Stimulated activated naive CD8-positive, alpha-beta T cell treated with anti-CD3 and anti-CD28 coated beads, Interleukin-15, Interleukin-2, amounts not matched to agents 100 ng/mL and 50 ng/mL, for 24 hours (primary cell): ENCODE measurements around the gene TBPL1.

ENCODE experiments used
- H3K27ac Mint-ChIP-seq: one replicate; pipeline ENCODE4 v1.8.0; 2021; ENCODE audit warnings: mild to moderate bottlenecking, mixed read lengths
- H3K27me3 Mint-ChIP-seq: one replicate; pipeline ENCODE4 v1.8.0; 2021; ENCODE audit warnings: mixed read lengths
- H3K36me3 Mint-ChIP-seq: one replicate; pipeline ENCODE4 v1.8.0; 2021; ENCODE audit warnings: low read depth, mixed read lengths
- H3K4me1 Mint-ChIP-seq: one replicate; pipeline ENCODE4 v1.8.0; 2021; ENCODE audit warnings: low read depth, mixed read lengths
- H3K4me3 Mint-ChIP-seq: one replicate; pipeline ENCODE4 v1.8.0; 2021; ENCODE audit warnings: mild to moderate bottlenecking, mixed read lengths
- H3K9me3 Mint-ChIP-seq: one replicate; pipeline ENCODE4 v1.8.0; 2021; ENCODE audit warnings: mixed read lengths

The TBPL1 gene

DNA sequence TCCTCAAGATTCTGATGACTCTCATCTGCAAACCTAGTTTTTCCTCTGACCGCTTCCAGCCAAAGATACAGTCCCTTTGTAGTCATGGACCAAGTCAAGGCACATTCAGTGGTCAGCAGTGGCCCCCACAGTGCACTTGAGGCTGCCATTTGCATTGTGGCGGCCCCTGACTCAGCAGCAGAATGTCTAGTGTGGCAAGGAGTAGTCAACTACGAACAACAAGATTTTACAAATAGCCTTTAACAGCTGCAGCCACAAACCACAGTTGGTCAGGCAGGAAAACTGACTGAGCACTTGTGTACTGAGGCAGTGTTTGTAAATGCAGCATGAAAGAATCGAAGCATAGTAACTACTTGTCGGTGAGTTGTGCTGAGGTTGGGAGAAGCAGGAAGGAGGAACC lies 49.8 kb downstream of the TBPL1 start:
- Mint-ChIP-seq H3K4me1 (no peaks in the 10 kb centered on the region), H3K4me3 (no peak overlapping the region), H3K9me3 (no peaks in the 10 kb centered on the region), H3K27me3 (peaks cover 19% of the 10 kb centered on the region), H3K36me3 (no peaks in the 10 kb centered on the region), H3K27ac (no peak overlapping the region)

DNA sequence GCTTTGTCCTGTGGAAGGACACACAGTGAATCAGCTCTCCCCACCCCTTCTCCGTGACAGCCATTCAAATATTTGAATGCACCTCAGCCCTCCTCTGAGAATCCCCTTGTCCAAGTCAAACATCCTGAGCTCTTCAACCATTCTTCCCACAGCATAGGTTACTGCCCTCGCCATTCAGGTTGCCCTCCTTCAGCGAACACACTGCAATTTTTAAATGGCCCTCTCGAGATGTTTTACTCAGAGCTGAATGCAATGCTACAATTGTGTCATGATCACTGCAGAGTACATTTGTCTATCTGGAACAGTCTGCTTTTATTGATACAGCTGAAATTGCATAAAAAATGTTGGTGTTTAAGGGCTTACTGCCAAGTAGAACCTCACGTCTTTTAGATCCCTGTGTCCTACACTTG lies 50.5 kb downstream of the TBPL1 start:
- Mint-ChIP-seq H3K4me3 (no peak overlapping the region), H3K4me1 (no peaks in the 10 kb centered on the region), H3K36me3 (no peaks in the 10 kb centered on the region), H3K9me3 (no peaks in the 10 kb centered on the region), H3K27me3 (peaks cover 19% of the 10 kb centered on the region), H3K27ac (no peak overlapping the region)

DNA sequence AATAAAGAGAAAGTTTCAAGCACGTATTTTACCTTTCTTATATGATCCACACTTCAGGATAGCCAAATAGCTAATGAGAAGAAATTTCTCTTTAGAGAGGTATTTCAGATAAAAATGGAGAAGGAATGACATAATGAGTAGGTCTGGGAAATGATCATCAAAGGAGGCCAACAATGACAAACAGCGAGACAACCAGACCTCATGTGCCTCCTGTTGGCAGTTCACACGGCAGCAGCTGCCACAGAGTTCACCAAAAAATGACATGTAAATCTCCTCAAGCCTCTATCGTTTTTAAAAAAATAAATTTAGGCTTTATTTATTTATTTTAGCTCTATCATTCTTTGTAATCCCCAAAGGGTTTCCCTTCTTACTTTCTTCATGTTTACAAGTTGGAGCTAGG lies 51.7 kb downstream of the TBPL1 start:
- no peak overlapping the region for H3K4me3 Mint-ChIP-seq
- H3K27me3 Mint-ChIP-seq: peaks cover 19% of the 10 kb centered on the region
- H3K36me3 Mint-ChIP-seq: no peaks in the 10 kb centered on the region
- no peak overlapping the region for H3K27ac Mint-ChIP-seq
- peaks cover under 1% of the 10 kb centered on the region for H3K4me1 Mint-ChIP-seq
- no peaks in the 10 kb centered on the region for H3K9me3 Mint-ChIP-seq

DNA sequence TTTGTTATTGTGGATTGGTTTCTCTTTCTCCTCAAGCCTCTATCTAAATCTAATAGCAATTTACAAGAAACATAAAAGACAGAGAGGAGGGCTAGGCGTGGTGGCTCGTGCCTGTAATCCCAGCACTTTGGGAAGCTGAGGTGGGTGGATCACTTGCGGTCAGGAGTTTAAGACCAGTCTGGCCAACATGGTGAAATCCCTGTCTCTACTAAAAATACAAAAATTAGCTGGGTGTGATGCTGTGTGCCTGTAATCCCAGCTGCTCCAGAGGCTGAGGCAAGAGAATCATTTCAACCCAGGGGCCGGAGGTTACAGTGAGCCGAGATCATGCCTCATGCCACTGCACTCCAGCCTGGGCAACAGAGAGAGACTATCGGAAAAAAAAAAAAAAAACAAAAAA lies 52.8 kb downstream of the TBPL1 start:
- no peak overlapping the region for H3K27ac Mint-ChIP-seq
- no peaks in the 10 kb centered on the region for H3K36me3 Mint-ChIP-seq
- H3K4me3 Mint-ChIP-seq: no peak overlapping the region
- peaks cover 22% of the 10 kb centered on the region for H3K27me3 Mint-ChIP-seq
- H3K9me3 Mint-ChIP-seq: no peaks in the 10 kb centered on the region
- peaks cover 12% of the 10 kb centered on the region for H3K4me1 Mint-ChIP-seq

- no peak overlapping the region for H3K27ac Mint-ChIP-seq
- H3K27me3 Mint-ChIP-seq: peaks cover 25% of the 10 kb centered on the region
- H3K4me3 Mint-ChIP-seq: no peak overlapping the region
- H3K36me3 Mint-ChIP-seq: no peaks in the 10 kb centered on the region
- H3K4me1 Mint-ChIP-seq: peaks cover 13% of the 10 kb centered on the region
- H3K9me3 Mint-ChIP-seq: no peaks in the 10 kb centered on the region
Observed at GRCh38 chr6:134007077-134007476, 54.1 kb downstream of the TBPL1 start.

DNA sequence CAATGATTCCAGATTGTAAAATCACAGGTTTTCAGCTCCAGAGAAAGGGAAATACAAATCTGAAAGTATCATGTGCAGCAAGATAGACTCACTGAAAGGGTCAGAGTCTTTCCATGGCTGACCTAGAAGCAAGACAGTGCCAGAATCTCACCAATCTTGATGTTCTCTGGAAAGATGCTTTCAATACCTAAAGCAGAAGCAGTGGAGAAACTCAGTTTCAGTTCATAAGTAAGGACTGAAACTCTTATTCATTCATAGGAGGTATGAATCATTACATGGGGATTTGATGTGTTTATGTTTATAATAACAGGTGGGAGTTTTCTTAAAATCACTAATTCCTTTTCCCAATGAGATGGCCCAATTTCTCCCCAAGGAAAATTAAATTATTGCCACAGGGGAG lies 56.9 kb downstream of the TBPL1 start:
- H3K9me3 Mint-ChIP-seq: no peaks in the 10 kb centered on the region
- no peaks in the 10 kb centered on the region for H3K36me3 Mint-ChIP-seq
- no peak overlapping the region for H3K4me3 Mint-ChIP-seq
- H3K4me1 Mint-ChIP-seq: peaks cover 13% of the 10 kb centered on the region
- H3K27ac Mint-ChIP-seq: no peak overlapping the region
- H3K27me3 Mint-ChIP-seq: peaks cover 9% of the 10 kb centered on the region

DNA sequence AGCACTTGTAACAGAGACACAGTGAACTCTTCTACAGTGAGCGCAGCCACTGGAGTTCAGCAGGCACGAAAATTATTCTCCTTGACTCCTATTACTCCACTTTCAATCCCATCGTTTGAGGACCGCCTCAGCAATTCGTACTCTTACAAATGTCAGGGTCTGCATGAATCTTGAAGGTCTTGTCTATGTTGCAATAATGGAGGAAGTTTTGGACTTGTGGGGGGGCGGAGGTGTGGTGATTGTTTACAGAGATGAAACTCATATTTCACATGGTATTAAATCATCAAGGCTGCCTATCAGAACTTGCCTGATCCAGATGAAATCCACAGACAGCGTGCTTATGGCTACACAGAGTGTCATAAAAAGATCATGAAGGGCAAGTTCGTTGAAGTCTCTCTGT lies 57.4 kb downstream of the TBPL1 start:
- Mint-ChIP-seq H3K27ac (no peak overlapping the region), H3K4me3 (no peak overlapping the region), H3K4me1 (peaks cover 13% of the 10 kb centered on the region), H3K27me3 (peaks cover 9% of the 10 kb centered on the region), H3K36me3 (no peaks in the 10 kb centered on the region), H3K9me3 (no peaks in the 10 kb centered on the region)

- no peak overlapping the region for H3K27ac Mint-ChIP-seq
Observed at GRCh38 chr6:134010974-134011373, 58.0 kb downstream of the TBPL1 start.

GRCh38 chr6:134014588-134015137 lies 61.6 kb downstream of the TBPL1 start:
- no peak overlapping the region for H3K27ac Mint-ChIP-seq
- no peak overlapping the region for H3K4me3 Mint-ChIP-seq
- H3K36me3 Mint-ChIP-seq: no peaks in the 10 kb centered on the region
- H3K9me3 Mint-ChIP-seq: no peaks in the 10 kb centered on the region
- peaks cover 13% of the 10 kb centered on the region for H3K4me1 Mint-ChIP-seq
- H3K27me3 Mint-ChIP-seq: peaks cover 10% of the 10 kb centered on the region

More at GRCh38 chr6:134010974-134011373, 58.0 kb downstream of the TBPL1 start:
- H3K27me3 Mint-ChIP-seq: peaks cover 6% of the 10 kb centered on the region
- H3K4me3 Mint-ChIP-seq: no peak overlapping the region
- peaks cover 13% of the 10 kb centered on the region for H3K4me1 Mint-ChIP-seq
- H3K9me3 Mint-ChIP-seq: no peaks in the 10 kb centered on the region
- H3K36me3 Mint-ChIP-seq: no peaks in the 10 kb centered on the region

GRCh38 chr6:134015719-134016557 lies 62.9 kb downstream of the TBPL1 start:
- no peaks in the 10 kb centered on the region for H3K9me3 Mint-ChIP-seq
- H3K36me3 Mint-ChIP-seq: no peaks in the 10 kb centered on the region
- peaks cover 5% of the 10 kb centered on the region for H3K27me3 Mint-ChIP-seq
- no peak overlapping the region for H3K27ac Mint-ChIP-seq
- no peak overlapping the region for H3K4me3 Mint-ChIP-seq
- H3K4me1 Mint-ChIP-seq: peaks cover under 1% of the 10 kb centered on the region

DNA sequence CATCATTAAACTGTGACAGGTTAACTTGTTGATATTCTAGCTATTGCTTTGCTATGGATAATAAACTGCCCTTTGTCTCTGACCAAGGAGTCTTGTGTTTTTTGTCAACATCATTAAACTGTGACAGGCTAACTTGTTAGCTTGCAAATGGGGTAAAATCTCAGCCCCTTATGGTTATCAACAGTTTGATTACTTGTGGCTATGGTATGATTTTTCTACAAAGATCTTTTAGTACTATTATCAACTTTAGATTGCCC lies 63.5 kb downstream of the TBPL1 start:
- H3K27me3 Mint-ChIP-seq: peaks cover 4% of the 10 kb centered on the region
- H3K9me3 Mint-ChIP-seq: no peaks in the 10 kb centered on the region
- H3K36me3 Mint-ChIP-seq: no peaks in the 10 kb centered on the region
- H3K4me1 Mint-ChIP-seq: no peaks in the 10 kb centered on the region
- no peak overlapping the region for H3K27ac Mint-ChIP-seq
- H3K4me3 Mint-ChIP-seq: no peak overlapping the region

GRCh38 chr6:134020071-134020470 lies 67.0 kb downstream of the TBPL1 start:
- Mint-ChIP-seq H3K36me3 (no peaks in the 10 kb centered on the region), H3K27me3 (peaks cover 4% of the 10 kb centered on the region), H3K9me3 (no peaks in the 10 kb centered on the region), H3K27ac (no peak overlapping the region), H3K4me1 (no peaks in the 10 kb centered on the region), H3K4me3 (no peak overlapping the region)

DNA sequence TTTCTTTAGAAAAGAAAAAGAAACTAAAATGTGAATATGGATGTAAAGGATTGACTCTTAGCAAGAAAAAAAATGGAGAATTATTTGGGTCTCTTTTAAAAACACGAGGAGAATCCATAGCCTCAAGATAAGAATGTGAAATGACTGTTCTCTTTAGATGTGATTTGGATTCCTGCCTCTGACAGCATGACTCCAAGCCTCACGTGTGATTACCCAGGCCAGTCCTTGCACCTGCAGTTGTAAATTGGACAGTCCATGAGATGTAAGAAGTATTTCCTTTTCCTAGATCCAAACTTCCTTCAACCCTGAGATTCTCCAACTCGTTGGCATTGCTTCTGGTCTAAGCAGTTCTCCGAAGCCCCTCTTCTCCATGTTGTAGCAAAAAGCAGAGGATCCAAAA lies 67.5 kb downstream of the TBPL1 start:
- no peaks in the 10 kb centered on the region for H3K36me3 Mint-ChIP-seq
- H3K4me1 Mint-ChIP-seq: no peaks in the 10 kb centered on the region
- H3K4me3 Mint-ChIP-seq: no peak overlapping the region
- peaks cover 4% of the 10 kb centered on the region for H3K27me3 Mint-ChIP-seq
- no peak overlapping the region for H3K27ac Mint-ChIP-seq
- H3K9me3 Mint-ChIP-seq: no peaks in the 10 kb centered on the region

GRCh38 chr6:134020968-134021367 lies 67.9 kb downstream of the TBPL1 start:
- Mint-ChIP-seq H3K36me3 (no peaks in the 10 kb centered on the region), H3K9me3 (no peaks in the 10 kb centered on the region), H3K4me3 (no peak overlapping the region), H3K4me1 (no peaks in the 10 kb centered on the region), H3K27me3 (peaks cover 4% of the 10 kb centered on the region), H3K27ac (no peak overlapping the region)

DNA sequence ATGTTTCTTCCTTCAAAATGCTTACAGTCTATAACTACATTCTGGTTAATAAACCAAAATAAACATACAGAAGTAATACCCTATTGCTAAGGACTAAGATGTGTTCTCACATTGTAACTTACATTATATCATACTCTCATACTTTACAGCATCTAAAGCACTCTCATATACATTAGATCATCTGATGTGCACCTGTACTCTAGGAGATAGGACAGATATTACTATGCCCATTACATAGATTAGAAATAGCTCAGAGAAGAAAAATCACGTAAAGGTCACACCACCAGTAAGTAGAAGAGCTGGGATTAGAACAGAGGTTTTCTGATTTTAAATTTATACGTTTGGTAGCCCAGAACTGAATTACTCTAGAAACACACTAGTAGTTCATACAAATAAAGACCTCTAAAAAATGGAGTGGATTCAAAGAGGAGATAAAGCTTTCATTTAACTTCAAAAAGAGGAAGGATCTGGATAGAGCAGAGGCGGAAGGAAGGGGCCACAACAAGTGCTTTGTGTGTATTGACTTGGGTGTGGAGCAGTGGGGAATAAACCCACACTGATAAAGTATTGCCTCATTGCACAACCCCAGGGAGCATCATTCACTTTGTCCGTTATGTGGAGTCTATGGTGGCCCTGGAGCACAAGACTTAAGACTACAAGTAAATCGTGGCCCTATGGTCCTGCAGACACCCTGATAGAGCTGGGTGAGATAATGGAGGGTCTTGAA lies 68.5 kb downstream of the TBPL1 start:
- no peak overlapping the region for H3K4me3 Mint-ChIP-seq
- H3K9me3 Mint-ChIP-seq: no peaks in the 10 kb centered on the region

More for the DNA sequence above, 68.5 kb downstream of the TBPL1 start:
- Mint-ChIP-seq H3K36me3 (no peaks in the 10 kb centered on the region), H3K4me1 (no peaks in the 10 kb centered on the region), H3K27ac (no peak overlapping the region), H3K27me3 (peaks cover 4% of the 10 kb centered on the region)
